Activated T-cell treated with anti-CD3 and anti-CD28 coated beads, Interleukin-2, amount 50 U/mL, for 48 hours (primary cell): ENCODE measurements around the gene EEF1A2.

ENCODE experiments used
- DNase-seq, 2 experiments: peaks; one replicate each; pipeline ENCODE4 v3.0.0-alpha.2; 2020

EEF1A2 gene

GRCh38 chr20:63447320-63447719 lies 51.6 kb downstream of the EEF1A2 start:
- no peak for DNase-seq

GRCh38 chr20:63446216-63447024 lies 52.5 kb downstream of the EEF1A2 start:
- no peak for DNase-seq

- no peak for DNase-seq
Observed at GRCh38 chr20:63445075-63445734, 53.7 kb downstream of the EEF1A2 start.

GRCh38 chr20:63444548-63444947 lies 54.3 kb downstream of the EEF1A2 start:
- no peak for DNase-seq

GRCh38 chr20:63443606-63444395 lies 55.1 kb downstream of the EEF1A2 start:
- no peak for DNase-seq

GRCh38 chr20:63442100-63442493 lies 56.8 kb downstream of the EEF1A2 start:
- peak; percentile 78 to 82 for DNase-seq

GRCh38 chr20:63441136-63442099 lies 57.5 kb downstream of the EEF1A2 start:
- peak; percentile 51 to 58 for DNase-seq

- DNase-seq: no peak
Observed at GRCh38 chr20:63440366-63440955, 58.4 kb downstream of the EEF1A2 start.

- DNase-seq: no peak
Observed at GRCh38 chr20:63439866-63440265, 59.0 kb downstream of the EEF1A2 start.

- DNase-seq: no peak
Observed at GRCh38 chr20:63438121-63438520, 60.8 kb downstream of the EEF1A2 start.
